Measurements from ENCODE around the gene PRKCB.

Gene PRKCB

GRCh38 chr16:23968176-23968575 is 132.4 kb downstream of the PRKCB start:
- DNase-seq, result no peak

GRCh38 chr16:23969468-23970297 is 133.9 kb downstream of the PRKCB start:
- no peak for DNase-seq

- no peak for DNase-seq
These were observed 138.4 kb downstream of the PRKCB start for GRCh38 chr16:23974223-23974622.

GRCh38 chr16:23975293-23975692 is 139.5 kb downstream of the PRKCB start:
- no peak for DNase-seq

- no peak for DNase-seq
These were observed 140.3 kb downstream of the PRKCB start for GRCh38 chr16:23976091-23976490.

- DNase-seq, result no peak
These were observed 140.7 kb downstream of the PRKCB start for GRCh38 chr16:23976524-23976923.

GRCh38 chr16:23979441-23979840 is 143.7 kb downstream of the PRKCB start:
- DNase-seq, result no peak

- no peak for DNase-seq
These were observed 144.2 kb downstream of the PRKCB start for GRCh38 chr16:23979982-23980381.

- DNase-seq, result no peak
These were observed 145.9 kb downstream of the PRKCB start for GRCh38 chr16:23981429-23982399.

- DNase-seq, result no peak
These were observed 150.7 kb downstream of the PRKCB start for GRCh38 chr16:23986455-23986854.

GRCh38 chr16:23987443-23987842 is 151.7 kb downstream of the PRKCB start:
- DNase-seq, result no peak

GRCh38 chr16:23990507-23990906 is 154.7 kb downstream of the PRKCB start:
- DNase-seq, result no peak

GRCh38 chr16:23991066-23991465 is 155.3 kb downstream of the PRKCB start:
- DNase-seq, result no peak

GRCh38 chr16:23994615-23995014 is 158.8 kb downstream of the PRKCB start:
- no peak for DNase-seq

- DNase-seq, result no peak
These were observed 160.6 kb downstream of the PRKCB start for GRCh38 chr16:23996258-23996955.

- DNase-seq, result no peak
These were observed 163.0 kb downstream of the PRKCB start for GRCh38 chr16:23998771-23999170.

- no peak for DNase-seq
These were observed 163.9 kb downstream of the PRKCB start for GRCh38 chr16:23999663-24000062.

- no peak for DNase-seq
These were observed 165.9 kb downstream of the PRKCB start for GRCh38 chr16:24001710-24002109.

- DNase-seq, result no peak
These were observed 166.8 kb downstream of the PRKCB start for GRCh38 chr16:24002619-24003018.

GRCh38 chr16:24005577-24005976 is 169.8 kb downstream of the PRKCB start:
- no peak for DNase-seq

GRCh38 chr16:24007391-24007790 is 171.6 kb downstream of the PRKCB start:
- no peak for DNase-seq

- no peak for DNase-seq
These were observed 172.2 kb downstream of the PRKCB start for GRCh38 chr16:24007934-24008333.

- no peak for DNase-seq
These were observed 173.3 kb downstream of the PRKCB start for GRCh38 chr16:24009098-24009497.
